ENCODE data around the gene PKIG. TPM values are rescaled to one million over a fixed set of nuclear protein-coding genes. Genes with fewer than 3 reads are reported as not detected.

The PKIG gene
- polyA plus RNA-seq, 6 donors from 2014 or later = 74.7 to 219 (median 103) TPM

- H3K4me3 Mint-ChIP-seq = no peak overlapping the region
- H3K4me1 Mint-ChIP-seq = peaks cover 3 to 9% (median 3%) of the 10 kb centered on the region in 3 donors
- H3K9me3 Mint-ChIP-seq = peaks cover 0 to 5% (median 0%) of the 10 kb centered on the region in 7 donors
- H3K27me3 Mint-ChIP-seq = no peaks in the 10 kb centered on the region
- no peak for DNase-seq
- ATAC-seq (ENCODE audit: low read depth in 2 of 2) = no peak
- no peaks in the 10 kb centered on the region for H3K36me3 Mint-ChIP-seq
- no peak overlapping the region for H3K27ac Mint-ChIP-seq
Observed at GRCh38 chr20:44657875-44658274, 75.5 kb downstream of the PKIG start.

GRCh38 chr20:44658810-44659209, 76.4 kb downstream of the PKIG start:
- Mint-ChIP-seq H3K36me3 (no peaks in the 10 kb centered on the region), H3K9me3 (peaks cover 0 to 5% (median 0%) of the 10 kb centered on the region in 7 donors), H3K27me3 (no peaks in the 10 kb centered on the region), H3K4me3 (peak overlapping the region in 1 of 8 donors; percentile 55), H3K4me1 (no peaks in the 10 kb centered on the region), H3K27ac (peak overlapping the region in 1 of 6 donors; percentile 49)
- no peak for ATAC-seq (ENCODE audit: low read depth in 2 of 2)
- DNase-seq = no peak

GRCh38 chr20:44659931-44660330, 77.6 kb downstream of the PKIG start:
- Mint-ChIP-seq H3K4me1 (peaks cover 0 to 8% (median 0%) of the 10 kb centered on the region in 3 donors), H3K4me3 (no peak overlapping the region), H3K27me3 (no peaks in the 10 kb centered on the region), H3K9me3 (peaks cover 0 to 5% (median 0%) of the 10 kb centered on the region in 7 donors), H3K36me3 (no peaks in the 10 kb centered on the region), H3K27ac (peak overlapping the region in 1 of 6 donors; percentile 91)
- ATAC-seq (ENCODE audit: low read depth in 2 of 2) = no peak
- no peak for DNase-seq

GRCh38 chr20:44660581-44660980, 78.2 kb downstream of the PKIG start:
- ATAC-seq (ENCODE audit: low read depth in 2 of 2) (no peak), DNase-seq (no peak)
- H3K36me3 Mint-ChIP-seq = no peaks in the 10 kb centered on the region
- H3K27ac Mint-ChIP-seq = peak overlapping the region in 1 of 6 donors; percentile 33
- no peak overlapping the region for H3K4me3 Mint-ChIP-seq
- peaks cover 0 to 8% (median 0%) of the 10 kb centered on the region in 3 donors for H3K4me1 Mint-ChIP-seq
- H3K27me3 Mint-ChIP-seq = no peaks in the 10 kb centered on the region
- H3K9me3 Mint-ChIP-seq = peaks cover 0 to 5% (median 0%) of the 10 kb centered on the region in 7 donors

GRCh38 chr20:44662261-44662660, 79.9 kb downstream of the PKIG start:
- Mint-ChIP-seq H3K36me3 (no peaks in the 10 kb centered on the region), H3K4me1 (peaks cover 0 to 8% (median 0%) of the 10 kb centered on the region in 3 donors)

GRCh38 chr20:44664131-44664530, 81.8 kb downstream of the PKIG start:
- no peaks in the 10 kb centered on the region for H3K27me3 Mint-ChIP-seq
- DNase-seq (no peak), ATAC-seq (ENCODE audit: low read depth in 2 of 2) (no peak)
- H3K27ac Mint-ChIP-seq = peak overlapping the region in 1 of 6 donors; percentile 56
- no peak overlapping the region for H3K4me3 Mint-ChIP-seq
- H3K9me3 Mint-ChIP-seq = no peaks in the 10 kb centered on the region
- peaks cover 0 to 8% (median 0%) of the 10 kb centered on the region in 3 donors for H3K4me1 Mint-ChIP-seq
- no peaks in the 10 kb centered on the region for H3K36me3 Mint-ChIP-seq

More at GRCh38 chr20:44662261-44662660, 79.9 kb downstream of the PKIG start:
- peaks cover 0 to 5% (median 0%) of the 10 kb centered on the region in 7 donors for H3K9me3 Mint-ChIP-seq
- H3K4me3 Mint-ChIP-seq = no peak overlapping the region
- DNase-seq (no peak), ATAC-seq (ENCODE audit: low read depth in 2 of 2) (no peak)
- H3K27me3 Mint-ChIP-seq = no peaks in the 10 kb centered on the region
- peak overlapping the region in 2 of 6 donors; percentile 9 to 10 for H3K27ac Mint-ChIP-seq

GRCh38 chr20:44666066-44666465, 83.7 kb downstream of the PKIG start:
- no peaks in the 10 kb centered on the region for H3K9me3 Mint-ChIP-seq
- H3K27me3 Mint-ChIP-seq = no peaks in the 10 kb centered on the region

More at GRCh38 chr20:44666066-44666465, 83.7 kb downstream of the PKIG start:
- peaks cover under 1 to 10% (median under 1%) of the 10 kb centered on the region in 3 donors for H3K4me1 Mint-ChIP-seq
- DNase-seq (no peak), ATAC-seq (ENCODE audit: low read depth in 2 of 2) (no peak)
- H3K4me3 Mint-ChIP-seq = no peak overlapping the region
- H3K27ac Mint-ChIP-seq = peak overlapping the region in 1 of 6 donors; percentile 23
- no peaks in the 10 kb centered on the region for H3K36me3 Mint-ChIP-seq

Other genes with a start within 250 kb of the PKIG start
- not detected for gene R3HDML, start 245.5 kb upstream of the PKIG start, polyA plus RNA-seq (ENCODE audit: low read depth in 6 of 6)
- not detected for gene HNF4A, start 226.9 kb upstream of the PKIG start, polyA plus RNA-seq (ENCODE audit: low read depth in 6 of 6)
- 10 to 100 TPM in 5 of 6 donors, 1 to 10 TPM in 1; 4.2 to 16.3 (median 13.0) TPM for gene TTPAL, start 106.7 kb upstream of the PKIG start, polyA plus RNA-seq (ENCODE audit: low read depth in 6 of 6)
- gene SERINC3, start 60.5 kb upstream of the PKIG start, polyA plus RNA-seq (ENCODE audit: low read depth in 6 of 6) = 100 to 1,000 TPM; 120 to 145 (median 133) TPM
- gene ADA, start 69.1 kb downstream of the PKIG start, polyA plus RNA-seq (ENCODE audit: low read depth in 6 of 6) = 1 to 10 TPM; 1.7 to 7.6 (median 4.6) TPM
- not detected for gene CCN5, start 132.8 kb downstream of the PKIG start, polyA plus RNA-seq (ENCODE audit: low read depth in 6 of 6)
- not detected for gene KCNK15, start 163.3 kb downstream of the PKIG start, polyA plus RNA-seq (ENCODE audit: low read depth in 6 of 6)
- gene RIMS4, start 228.0 kb downstream of the PKIG start, polyA plus RNA-seq (ENCODE audit: low read depth in 6 of 6) = not detected

All from naive B cell (primary cell).